HK-2 (cell line): ENCODE results near the gene PDIA2.

Experiments
- DNase-seq: peaks from one replicate; pipeline ENCODE4 v3.0.0-alpha.2; 2018; ENCODE audit not compliant: unreplicated experiment

The PDIA2 gene

DNA sequence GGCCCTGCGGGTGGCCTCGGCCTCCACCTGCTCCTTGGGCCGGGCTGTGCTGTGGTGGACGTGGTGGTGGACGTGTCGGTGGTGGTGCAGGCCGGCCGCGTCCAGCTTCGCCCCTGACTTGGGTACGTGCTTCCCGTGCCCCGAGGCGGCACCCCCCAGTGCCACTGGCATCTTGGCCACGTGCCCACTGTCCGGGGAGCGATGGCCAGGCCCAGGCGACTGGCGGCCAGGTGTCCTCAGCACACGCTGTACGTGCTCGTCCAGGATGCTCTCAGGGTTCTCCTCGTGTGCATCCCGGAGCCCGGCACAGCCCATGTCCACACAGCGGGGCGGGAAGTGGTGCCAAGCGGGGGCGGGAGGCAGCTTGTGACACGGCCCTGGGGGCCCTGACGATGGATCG, 14.9 kb downstream of the PDIA2 start:
- no peak for DNase-seq

- DNase-seq = no peak
Measured at GRCh38 chr16:301235-301634, 18.3 kb downstream of the PDIA2 start.

DNA sequence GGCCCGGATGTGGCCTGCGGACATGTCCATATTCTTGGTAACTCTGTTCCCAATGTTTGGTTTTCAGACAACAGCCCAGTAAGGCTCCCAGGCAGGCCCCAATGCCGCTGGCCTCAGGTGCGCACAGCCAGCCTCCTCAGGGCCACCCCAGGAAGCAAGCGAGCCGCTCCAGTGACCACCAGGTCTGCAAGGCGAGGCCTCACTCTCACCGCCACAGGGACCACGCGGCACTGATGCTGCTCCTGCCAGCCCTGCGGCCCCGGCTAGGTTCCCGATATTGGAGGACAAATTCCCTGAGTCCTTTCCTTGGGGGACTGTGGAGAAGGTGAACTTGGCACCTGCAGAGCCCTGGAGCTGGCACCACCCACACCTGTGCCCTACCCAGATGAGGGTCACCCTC, 19.0 kb downstream of the PDIA2 start:
- DNase-seq = no peak

- no peak for DNase-seq
Measured at GRCh38 chr16:303760-304505, 21.0 kb downstream of the PDIA2 start.

- DNase-seq = no peak
Measured at GRCh38 chr16:305916-306626, 23.1 kb downstream of the PDIA2 start.

GRCh38 chr16:306911-307370, 24.0 kb downstream of the PDIA2 start:
- DNase-seq = no peak

DNA sequence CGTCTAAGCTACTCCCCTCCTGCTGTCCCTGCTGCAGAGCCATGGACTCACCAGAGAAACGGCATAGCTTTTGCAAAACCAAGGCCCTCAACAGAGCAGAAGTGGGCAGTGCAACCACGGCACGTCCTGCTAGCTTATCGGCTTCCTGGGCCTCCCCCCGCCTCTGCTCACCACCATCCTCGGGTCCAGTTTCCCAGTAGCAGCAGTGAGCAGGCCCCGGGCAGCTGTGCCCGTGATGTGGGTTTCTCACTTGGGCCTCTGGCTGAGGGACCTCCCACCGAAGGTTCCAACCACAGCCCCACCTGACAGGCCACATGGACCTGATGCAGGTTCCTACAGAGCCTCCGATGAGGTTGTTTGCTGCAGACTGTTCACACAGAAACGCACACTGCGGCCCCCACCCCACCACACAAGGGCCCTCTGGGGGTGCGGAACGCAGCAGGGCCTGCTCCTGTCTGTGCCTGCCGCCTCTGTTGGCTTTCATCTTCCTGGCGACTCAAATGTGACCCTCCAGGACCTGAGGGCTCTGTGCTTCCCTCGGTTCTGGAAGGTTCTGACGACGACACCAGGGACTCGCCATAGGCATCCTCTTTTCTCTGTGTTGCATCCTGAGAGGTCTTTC, 24.8 kb downstream of the PDIA2 start:
- DNase-seq = no peak

DNA sequence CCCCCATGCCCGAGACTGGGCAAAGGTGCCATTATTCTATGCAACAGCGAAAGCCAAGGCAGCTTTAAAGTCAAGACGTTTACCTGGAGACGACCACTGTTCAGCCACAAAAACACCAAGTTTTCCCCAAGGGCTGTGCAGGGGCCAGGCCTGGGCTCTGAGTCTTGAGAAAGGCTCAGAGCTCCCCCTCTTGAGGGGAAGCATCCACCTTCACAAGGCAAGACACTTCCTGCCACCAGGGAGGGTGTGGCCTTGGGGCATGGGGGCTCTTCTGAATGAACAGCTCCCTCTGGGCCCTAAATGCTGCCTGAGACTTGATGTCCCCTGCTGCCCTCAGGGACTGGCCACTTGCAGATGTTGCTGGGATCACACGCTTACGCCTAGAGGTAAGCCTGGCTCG, 26.5 kb downstream of the PDIA2 start:
- DNase-seq = no peak

GRCh38 chr16:311725-312124, 28.8 kb downstream of the PDIA2 start:
- no peak for DNase-seq

DNA sequence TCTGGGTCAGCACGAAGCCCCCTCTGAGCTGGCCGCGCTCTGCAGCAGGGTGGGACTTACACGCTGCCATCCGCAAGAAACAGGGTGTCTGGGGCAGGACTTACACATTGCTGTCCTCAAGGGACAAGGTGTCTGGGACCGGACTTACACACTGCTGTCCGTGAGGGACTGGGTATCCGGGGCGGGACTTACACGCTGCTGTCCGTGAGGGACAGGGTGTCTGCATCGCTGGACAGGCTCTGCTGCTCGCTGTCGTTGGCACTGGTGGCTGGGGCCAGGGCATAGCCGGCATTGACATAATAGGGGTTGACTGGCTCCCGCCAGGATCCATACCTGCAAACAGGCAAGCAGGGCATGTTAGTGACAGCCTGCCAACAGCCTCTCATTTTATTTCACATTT, 31.4 kb downstream of the PDIA2 start:
- no peak for DNase-seq

DNA sequence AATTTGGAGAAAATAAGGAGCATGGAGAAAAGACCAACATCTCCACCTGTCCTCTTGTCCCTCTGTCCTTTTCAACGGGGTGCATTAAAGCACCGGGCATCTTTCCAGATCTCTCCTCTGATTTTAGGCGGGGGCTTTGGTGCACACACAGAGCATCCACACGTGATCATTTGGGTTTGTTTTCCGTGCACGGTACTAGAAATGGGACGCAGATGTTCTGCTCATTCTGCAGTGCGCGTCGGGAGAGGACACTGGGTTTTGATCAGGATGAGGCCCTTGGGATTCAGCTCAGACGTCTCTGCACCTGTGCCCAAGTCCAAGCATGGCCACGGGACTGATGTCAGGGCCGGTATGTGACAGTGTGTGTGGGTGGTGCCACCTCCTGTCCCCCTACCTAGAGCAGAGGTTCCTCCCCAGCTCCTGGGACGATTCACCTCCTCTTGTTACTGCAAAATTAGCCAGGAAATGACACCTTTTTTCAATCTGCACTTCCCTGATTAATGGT, 31.9 kb downstream of the PDIA2 start:
- DNase-seq = no peak

- no peak for DNase-seq
Measured at GRCh38 chr16:316741-317464, 33.9 kb downstream of the PDIA2 start.

GRCh38 chr16:317583-317982, 34.6 kb downstream of the PDIA2 start:
- no peak for DNase-seq

DNA sequence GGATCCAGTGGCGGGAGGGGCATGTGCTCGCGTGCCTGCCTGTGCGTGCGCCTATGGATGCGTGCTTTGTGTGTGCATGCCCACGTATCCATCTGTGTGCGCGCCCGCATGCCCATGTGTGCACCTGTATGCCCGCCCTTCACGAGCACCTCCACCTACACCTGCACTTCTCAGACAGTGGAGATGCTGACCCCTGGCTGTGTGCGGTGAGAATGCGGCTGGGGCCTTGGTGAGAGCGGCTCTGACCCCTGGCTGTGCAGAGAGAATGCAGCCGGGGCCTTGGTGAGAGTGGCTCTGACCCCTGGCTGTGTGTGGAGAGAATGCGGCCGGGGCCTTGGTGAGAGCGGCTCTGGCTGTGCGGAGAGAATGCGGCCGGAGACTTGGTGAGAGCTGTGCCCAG, 35.7 kb downstream of the PDIA2 start:
- DNase-seq = no peak

GRCh38 chr16:320206-320605, 37.2 kb downstream of the PDIA2 start:
- no peak for DNase-seq

DNA sequence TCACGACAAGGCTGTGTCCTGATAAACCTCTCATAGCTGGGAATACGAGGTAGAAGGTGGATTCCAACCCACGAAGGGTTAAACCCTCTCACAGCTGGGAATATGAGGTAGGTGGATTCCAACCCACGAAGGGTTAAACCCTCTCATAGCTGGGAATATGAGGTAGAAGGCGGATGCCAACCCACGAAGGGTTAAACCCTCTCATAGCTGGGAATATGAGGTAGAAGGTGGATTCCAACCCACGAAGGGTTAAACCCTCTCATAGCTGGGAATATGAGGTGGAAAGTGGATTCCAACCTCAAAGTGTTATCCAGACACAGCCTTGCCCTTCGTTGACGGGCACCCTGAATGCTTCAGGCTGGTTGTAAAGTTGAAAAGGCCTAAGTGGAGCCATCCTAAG, 38.6 kb downstream of the PDIA2 start:
- DNase-seq = no peak

GRCh38 chr16:322476-323143, 39.6 kb downstream of the PDIA2 start:
- no peak for DNase-seq

DNA sequence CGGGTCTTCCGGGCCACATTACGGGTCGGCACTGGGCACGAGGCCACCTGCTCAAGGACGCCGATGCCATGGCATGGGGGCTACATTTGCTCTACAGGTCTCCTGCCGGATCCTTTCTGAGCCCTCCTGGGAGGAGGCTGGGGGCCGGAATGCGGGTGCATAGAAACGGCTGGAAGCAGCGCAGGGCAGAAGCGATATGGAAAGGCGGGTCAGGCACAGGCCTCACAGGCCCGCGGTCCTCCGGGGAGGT, 41.2 kb downstream of the PDIA2 start:
- no peak for DNase-seq

DNA sequence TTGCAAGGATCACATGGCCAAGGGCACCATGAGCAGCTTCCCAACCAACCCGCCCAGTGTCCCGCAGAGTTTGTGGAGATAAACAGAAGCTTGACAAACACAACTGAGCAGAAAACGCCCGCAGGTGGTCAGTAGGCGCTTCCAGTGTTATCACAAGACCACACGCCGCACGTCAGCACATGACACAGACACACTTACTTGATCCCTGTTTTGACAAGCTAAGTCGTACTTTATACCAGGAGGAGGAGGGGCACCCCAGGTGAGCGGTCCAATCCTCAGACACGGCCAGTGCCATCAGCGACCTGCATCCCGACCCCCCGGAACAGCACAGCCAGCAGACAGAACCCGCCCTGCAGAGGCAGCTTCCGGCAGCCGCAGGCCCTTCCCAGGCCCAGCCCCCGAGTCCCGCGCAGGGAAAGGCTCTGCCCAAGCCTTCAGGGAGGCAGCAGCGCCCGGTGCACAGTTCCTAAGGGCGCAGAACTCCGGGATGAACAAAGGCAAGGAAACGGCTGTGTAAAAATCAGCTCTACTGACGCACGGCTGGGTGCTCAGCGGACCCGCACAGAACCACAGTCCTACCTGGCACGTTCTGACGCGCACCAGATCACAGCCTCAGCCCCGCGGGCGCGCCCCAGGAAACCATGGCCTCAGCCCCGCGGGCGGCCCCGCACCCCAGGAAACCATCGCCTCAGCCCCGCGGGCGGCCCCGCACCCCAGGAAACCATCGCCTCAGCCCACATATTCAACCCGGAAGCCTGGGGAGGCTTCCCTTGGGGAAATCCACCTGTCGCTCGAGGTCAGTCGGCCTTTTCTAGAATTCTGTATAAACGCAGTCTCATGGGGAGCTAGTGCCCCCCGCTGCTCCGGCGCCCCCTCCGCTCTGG, 41.7 kb downstream of the PDIA2 start:
- no peak for DNase-seq

- DNase-seq = no peak
Measured at GRCh38 chr16:325375-326145, 42.6 kb downstream of the PDIA2 start.
